Activated CD4-positive, alpha-beta T cell treated with anti-CD3 and anti-CD28 coated beads, Interleukin-2, amount 50 U/mL, for 4 hours (primary cell): ENCODE results near the gene SNRPF.
"Not testable (repeated sequence)": the region's sequence is repeated elsewhere in the genome, so short reads cannot be mapped to it uniquely, and the experiment has no call there.

Experiments
- DNase-seq, 2 experiments: peaks; one replicate each; pipeline ENCODE4 v3.0.0-alpha.2; 2020

SNRPF gene

DNA sequence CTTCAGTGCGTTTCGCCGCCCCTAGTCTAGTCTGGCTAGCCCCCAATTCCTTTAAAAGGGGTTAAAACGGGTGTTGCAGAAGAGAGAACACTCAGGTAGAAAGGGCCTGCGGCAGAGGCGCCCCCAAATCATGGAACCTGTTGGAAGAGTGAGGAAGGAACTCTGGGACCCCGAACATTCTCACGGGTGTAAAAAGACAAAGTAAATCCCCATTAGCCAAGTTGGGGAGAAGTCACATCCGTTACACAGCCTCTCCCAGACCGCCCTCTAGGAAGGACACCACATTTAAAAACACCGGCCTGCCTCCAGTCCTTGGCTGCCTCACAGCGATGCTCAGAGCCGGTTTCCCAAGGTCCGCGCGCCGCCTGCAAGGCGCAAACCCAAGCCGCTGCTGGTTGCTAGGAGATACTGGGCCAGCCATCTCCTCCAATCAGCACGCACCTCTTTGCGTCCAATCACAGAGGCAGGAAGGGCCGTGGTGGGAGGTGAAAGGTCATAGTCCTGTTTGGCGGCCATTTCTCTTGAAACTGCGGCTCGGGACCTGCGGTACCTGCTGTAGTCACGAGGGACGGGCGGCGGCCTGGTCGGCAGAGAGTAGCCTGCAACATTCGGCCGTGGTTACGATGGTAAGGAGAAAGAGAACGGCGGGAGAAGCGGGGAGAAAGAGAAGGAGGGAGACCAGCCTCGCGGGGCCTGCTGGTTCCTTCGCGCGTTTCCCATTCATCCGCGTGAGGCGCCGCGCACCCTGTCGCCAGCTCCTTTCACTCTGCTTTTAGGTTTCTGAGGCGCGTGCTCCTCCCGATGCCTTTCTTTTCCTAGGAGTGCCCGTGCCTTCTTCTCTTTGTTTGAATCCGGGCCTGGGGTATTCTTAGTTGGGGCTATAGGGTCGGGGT lies at the start of gene SNRPF:
TSS of gene SNRPF (plus strand) at position 502 of the 893 bp plus-strand sequence. CDS start at position 624, 122 bp downstream.
- peak; percentile 90 to 91 for DNase-seq

DNA sequence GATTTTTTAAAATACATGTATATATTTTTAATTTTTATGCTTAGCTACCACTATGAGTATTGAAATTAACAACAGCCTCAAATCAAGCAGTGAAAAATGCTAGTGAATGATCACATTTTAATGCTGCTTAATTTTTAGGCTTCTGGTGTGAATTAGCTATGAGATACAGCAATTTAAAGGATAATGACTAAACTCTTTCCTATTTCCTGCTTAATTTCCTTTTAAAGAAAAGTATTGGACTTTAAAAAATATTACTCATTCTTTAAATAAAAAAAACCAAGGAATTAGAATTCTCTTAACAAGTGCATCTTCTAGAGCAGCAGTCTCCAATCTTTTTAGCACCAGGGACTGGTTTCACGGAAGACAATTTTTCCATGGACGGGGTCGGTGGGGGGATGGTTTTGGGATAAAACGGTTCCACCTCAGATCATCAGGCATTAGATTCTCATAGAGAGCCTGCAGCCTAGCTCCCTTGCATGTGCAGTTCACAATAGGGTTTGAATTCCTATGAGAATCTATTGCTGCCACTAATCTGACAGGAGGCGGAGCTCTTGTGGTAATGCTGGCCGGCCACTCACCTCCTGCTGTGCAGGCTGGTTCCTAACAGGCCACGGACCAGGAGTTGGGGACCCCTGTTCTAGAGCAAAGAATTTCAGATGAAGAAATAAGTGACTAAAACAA lies 49.6 kb upstream of the SNRPF start:
- DNase-seq = no peak

- no peak for DNase-seq
These were observed 48.3 kb upstream of the SNRPF start for GRCh38 chr12:95810411-95810810.

- DNase-seq = not testable (repeated sequence)
These were observed 46.6 kb upstream of the SNRPF start for GRCh38 chr12:95812155-95812554.

DNA sequence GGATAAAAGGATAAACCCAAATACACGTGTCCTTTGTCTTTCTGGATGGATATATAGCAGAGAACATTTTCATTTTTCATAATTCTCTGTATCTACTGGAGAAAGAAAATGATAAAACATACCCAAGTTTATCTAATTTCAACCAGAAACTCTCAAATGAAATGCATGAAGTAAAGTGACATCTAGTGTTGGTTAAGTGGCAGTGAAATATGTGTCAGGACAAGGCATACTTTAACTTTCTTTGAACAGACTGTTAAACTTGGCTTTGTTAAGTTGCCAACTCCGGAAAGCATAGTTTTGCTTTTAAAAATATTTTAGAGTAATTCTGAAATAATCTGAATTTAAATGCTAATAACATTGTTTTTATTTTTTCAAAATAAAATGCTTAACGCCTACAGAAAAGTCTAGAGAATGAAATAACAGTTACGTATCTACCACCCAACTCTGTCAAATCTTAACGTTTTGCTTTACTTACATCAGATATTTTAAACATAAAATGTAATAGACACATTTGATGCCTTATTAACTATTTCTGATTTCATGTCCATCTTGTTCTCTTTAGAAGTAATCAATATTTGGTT lies 43.0 kb upstream of the SNRPF start:
- no peak for DNase-seq

GRCh38 chr12:95820096-95820703 lies 38.6 kb upstream of the SNRPF start:
- no peak for DNase-seq

DNA sequence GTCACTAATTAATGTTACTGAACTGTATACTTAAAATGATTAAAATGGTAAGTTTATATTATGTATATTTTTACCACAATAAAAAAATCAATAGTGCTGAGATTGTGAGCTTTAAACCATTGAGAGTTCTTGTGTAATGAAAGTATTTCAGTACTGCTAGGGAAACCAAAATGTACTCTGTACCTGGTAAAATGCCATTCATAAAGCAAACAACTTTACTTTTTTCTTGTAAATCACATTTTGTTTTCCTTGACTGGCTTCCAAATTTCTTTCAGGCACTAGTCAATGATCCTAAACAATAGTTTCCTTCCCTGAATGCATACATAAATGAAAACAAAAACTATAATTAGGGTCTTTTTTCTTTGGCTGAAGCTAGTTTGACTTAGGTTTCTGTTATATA lies 29.4 kb upstream of the SNRPF start:
- DNase-seq = no peak

- no peak for DNase-seq
These were observed 28.2 kb upstream of the SNRPF start for GRCh38 chr12:95830335-95831089.

DNA sequence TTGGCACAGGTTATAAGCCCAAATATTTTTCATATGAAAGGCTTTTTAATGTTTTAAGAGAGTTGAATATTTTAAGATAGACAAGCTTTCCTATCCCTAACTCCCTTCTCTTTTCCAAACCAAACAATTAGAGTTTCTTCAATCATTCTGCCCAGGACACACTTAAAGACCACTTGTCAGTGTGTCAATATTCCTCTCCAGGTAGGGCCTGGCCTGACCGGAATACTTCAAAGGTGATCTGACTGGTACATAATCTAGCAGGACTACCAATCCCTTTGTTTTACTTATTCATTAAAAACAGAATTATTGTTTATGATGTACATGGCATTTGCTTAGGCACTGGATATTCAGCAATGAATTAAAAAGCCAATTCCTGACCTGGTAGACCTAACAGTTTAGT lies 24.2 kb upstream of the SNRPF start:
- no peak for DNase-seq

GRCh38 chr12:95836185-95836609 lies 22.6 kb upstream of the SNRPF start:
- no peak for DNase-seq

GRCh38 chr12:95836630-95837239 lies 22.0 kb upstream of the SNRPF start:
- DNase-seq = no peak

DNA sequence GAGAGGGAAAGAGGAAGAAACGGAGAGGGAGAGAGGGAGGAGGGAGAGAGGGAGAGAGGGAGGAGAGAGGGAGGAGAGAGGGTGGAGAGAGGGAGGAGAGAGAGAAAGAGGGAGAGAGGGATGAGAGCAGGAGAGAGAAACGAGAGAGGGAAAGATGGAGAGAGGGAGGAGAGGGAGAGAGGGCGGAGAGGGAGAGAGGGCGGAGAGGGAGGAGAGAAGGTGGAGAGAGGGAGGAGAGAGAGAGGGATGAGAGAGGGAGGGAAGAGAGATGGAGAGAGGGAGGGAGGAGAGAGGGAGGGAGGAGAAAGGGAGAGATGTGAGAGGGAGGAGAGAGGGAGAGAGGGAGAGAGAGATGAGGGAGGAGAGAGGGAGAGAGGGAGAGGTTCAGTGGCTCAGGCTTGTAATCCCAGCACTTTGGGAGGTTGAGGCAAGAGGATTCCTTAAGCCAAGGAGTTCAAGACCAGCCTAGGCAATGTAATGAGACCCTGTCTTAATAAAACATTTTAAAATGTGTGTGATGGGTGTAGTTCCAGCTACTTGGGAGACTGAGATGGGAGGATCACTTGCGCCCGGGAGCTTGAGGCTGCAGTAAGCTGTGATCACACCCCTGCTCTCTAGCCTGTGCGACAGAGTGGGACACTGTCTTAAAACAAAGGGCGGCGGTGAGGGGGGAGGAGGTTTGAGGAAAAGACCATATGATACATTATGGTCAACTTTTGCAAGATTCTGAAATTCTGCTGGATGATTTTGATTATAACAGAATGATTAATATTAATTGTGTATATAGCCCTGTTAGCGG lies 21.3 kb upstream of the SNRPF start:
- DNase-seq = no peak

GRCh38 chr12:95838125-95838524 lies 20.6 kb upstream of the SNRPF start:
- no peak for DNase-seq

DNA sequence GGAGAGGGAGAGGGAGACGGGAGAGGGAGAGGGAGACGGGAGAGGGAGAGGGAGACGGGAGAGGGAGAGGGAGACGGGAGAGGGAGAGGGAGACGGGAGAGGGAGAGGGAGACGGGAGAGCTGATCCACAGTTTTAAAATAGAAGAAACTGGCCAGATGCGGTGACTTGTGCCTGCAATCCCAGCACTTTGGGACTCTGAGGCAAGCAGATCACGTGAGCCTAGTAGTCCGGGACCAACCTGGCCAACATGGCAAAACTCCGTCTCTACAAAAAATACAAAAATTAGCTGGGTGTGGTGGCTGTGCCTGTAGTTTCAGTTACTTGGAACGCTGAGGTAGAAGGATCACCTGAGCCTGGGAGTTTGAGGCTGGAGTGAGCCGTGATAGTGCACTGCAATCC lies 16.3 kb upstream of the SNRPF start:
- not testable (repeated sequence) for DNase-seq

DNA sequence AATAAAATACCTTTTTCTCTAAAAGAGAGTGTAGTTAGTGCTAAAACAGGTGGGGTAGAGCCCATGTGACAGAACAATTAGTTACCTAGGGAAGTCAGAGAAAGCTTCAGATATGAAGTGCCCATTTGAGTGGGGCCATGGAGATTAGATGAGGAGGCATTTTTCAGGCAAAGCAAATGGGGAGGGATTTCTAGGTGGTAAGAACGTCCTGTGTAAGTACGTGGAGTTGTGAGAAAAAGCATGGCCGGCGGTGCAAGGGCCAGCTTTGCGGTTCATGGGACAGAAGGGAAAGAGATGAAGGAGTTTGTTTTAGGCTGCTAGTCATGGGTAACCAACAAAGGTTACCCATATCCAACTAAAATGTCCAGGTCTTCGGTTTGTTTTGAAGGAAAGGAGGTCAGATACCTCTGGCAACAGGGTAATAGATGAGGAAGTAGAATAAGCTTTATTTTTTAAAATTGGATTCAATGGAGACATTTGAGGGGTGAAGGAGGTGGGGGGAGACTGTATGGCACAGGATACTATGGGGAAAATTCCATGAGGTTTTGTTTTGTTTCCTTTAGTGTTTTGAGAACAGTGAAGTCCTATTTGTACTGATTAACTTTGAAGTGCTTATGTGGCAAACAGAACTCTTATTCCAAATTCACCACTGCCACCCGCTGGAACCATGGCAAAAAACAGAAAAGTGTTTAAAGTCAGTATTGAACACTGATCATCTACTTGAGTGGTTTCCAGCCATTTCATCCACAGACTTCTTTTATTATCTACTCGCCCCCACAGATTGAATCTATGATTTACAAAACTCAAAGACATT lies 10.0 kb upstream of the SNRPF start:
- no peak for DNase-seq

DNA sequence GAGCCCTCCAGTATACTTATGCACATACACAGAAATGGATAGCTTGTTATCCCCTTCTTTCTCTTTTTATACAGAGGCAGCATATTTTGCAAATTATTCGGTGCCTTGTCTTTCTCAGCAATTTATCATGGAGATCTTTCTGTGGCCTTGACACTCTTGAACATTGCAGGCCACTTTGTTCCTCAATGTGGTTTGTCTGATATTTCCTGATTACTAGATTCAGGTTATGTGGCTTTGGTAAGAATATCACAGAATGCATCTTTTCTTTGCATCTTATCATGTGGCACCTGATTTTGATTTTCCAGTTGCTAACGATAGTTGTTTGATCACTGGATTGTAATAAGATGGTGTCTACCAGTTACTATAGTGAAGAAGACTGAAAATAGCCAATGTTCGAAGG lies 7.1 kb upstream of the SNRPF start:
- DNase-seq = no peak

GRCh38 chr12:95852133-95852532 lies 6.6 kb upstream of the SNRPF start:
- DNase-seq = no peak

DNA sequence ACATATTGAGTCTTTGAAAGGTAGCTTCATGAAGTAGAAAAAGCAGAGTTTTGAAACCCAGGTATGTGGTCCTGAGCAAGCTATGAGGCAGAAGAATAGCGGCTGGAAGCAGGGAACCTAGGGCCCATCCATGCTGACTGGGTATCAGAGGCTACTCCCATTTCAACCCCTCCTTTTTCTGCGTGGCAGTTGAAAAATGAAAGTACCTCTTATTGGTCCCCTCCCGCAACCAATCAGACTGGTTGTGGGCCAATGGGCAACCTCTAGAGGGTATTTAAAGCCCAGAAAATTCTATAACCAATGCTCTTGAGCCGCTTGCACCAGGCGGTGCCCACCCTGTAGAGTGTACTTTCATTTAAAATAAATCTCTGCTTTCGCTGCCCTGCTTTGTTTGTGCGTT lies 1.6 kb upstream of the SNRPF start:
- DNase-seq = no peak

GRCh38 chr12:95857799-95858198 lies 953 bp upstream of the SNRPF start:
- DNase-seq = no peak

- DNase-seq = peak in 1 of 2 experiments; percentile 16
These were observed 628 bp downstream of the SNRPF start for GRCh38 chr12:95859344-95859816.
